GM08714 (cell line): ENCODE results near the gene FMN2.
"Not testable (repeated sequence)": the region's sequence is repeated elsewhere in the genome, so short reads cannot be mapped to it uniquely, and the experiment has no call there.

Experiments
- H3K4me3 ChIP-seq: fragments of 200-500 bp; sonication (Bioruptor generic); 2 replicates; pipeline ENCODE4 v1.5.1; 2014; ENCODE audit warnings: mild to moderate bottlenecking, low read length, inconsistent platforms
- ZNF274 ChIP-seq: IDR thresholded peaks from 2 replicates; pipeline ENCODE4 v1.6.1; 2012; ENCODE audit warnings: mild to moderate bottlenecking, low read depth, low read length

Gene FMN2

GRCh38 chr1:240139511-240139910 is 47.8 kb downstream of the FMN2 start:
- TF ChIP-seq ZNF274, result no peak
- no peak overlapping the region for H3K4me3 ChIP-seq

- no peak overlapping the region for H3K4me3 ChIP-seq
- no peak for TF ChIP-seq ZNF274
Measured at GRCh38 chr1:240145120-240145519, 53.4 kb downstream of the FMN2 start.

GRCh38 chr1:240148333-240148732 is 56.6 kb downstream of the FMN2 start:
- no peak for TF ChIP-seq ZNF274

GRCh38 chr1:240149484-240150094 is 57.9 kb downstream of the FMN2 start:
- H3K4me3 ChIP-seq, result no peak overlapping the region
- no peak for TF ChIP-seq ZNF274

More at GRCh38 chr1:240148333-240148732, 56.6 kb downstream of the FMN2 start:
- H3K4me3 ChIP-seq, result no peak overlapping the region

GRCh38 chr1:240151136-240151735 is 59.6 kb downstream of the FMN2 start:
- no peak overlapping the region for H3K4me3 ChIP-seq
- no peak for TF ChIP-seq ZNF274

- no peak for TF ChIP-seq ZNF274
- H3K4me3 ChIP-seq, result no peak overlapping the region
Measured at GRCh38 chr1:240152611-240153297, 61.1 kb downstream of the FMN2 start.

GRCh38 chr1:240155605-240156004 is 63.9 kb downstream of the FMN2 start:
- H3K4me3 ChIP-seq, result no peak overlapping the region
- TF ChIP-seq ZNF274, result no peak

GRCh38 chr1:240164742-240165141 is 73.1 kb downstream of the FMN2 start:
- TF ChIP-seq ZNF274, result no peak
- no peak overlapping the region for H3K4me3 ChIP-seq

GRCh38 chr1:240169188-240169587 is 77.5 kb downstream of the FMN2 start:
- H3K4me3 ChIP-seq, result no peak overlapping the region

GRCh38 chr1:240170266-240170665 is 78.6 kb downstream of the FMN2 start:
- no peak overlapping the region for H3K4me3 ChIP-seq
- TF ChIP-seq ZNF274, result no peak

More at GRCh38 chr1:240169188-240169587, 77.5 kb downstream of the FMN2 start:
- TF ChIP-seq ZNF274, result no peak

- H3K4me3 ChIP-seq, result no peak overlapping the region
- TF ChIP-seq ZNF274, result no peak
Measured at GRCh38 chr1:240170806-240171205, 79.1 kb downstream of the FMN2 start.

GRCh38 chr1:240171907-240172306 is 80.2 kb downstream of the FMN2 start:
- no peak overlapping the region for H3K4me3 ChIP-seq
- TF ChIP-seq ZNF274, result no peak

- H3K4me3 ChIP-seq, result no peak overlapping the region
- TF ChIP-seq ZNF274, result no peak
Measured at GRCh38 chr1:240173836-240174235, 82.2 kb downstream of the FMN2 start.

- TF ChIP-seq ZNF274, result no peak
- H3K4me3 ChIP-seq, result no peak overlapping the region
Measured at GRCh38 chr1:240174734-240175133, 83.1 kb downstream of the FMN2 start.

- TF ChIP-seq ZNF274, result no peak
- H3K4me3 ChIP-seq, result no peak overlapping the region
Measured at GRCh38 chr1:240178366-240178765, 86.7 kb downstream of the FMN2 start.

GRCh38 chr1:240184682-240185081 is 93.0 kb downstream of the FMN2 start:
- H3K4me3 ChIP-seq, result not testable (repeated sequence)
